ENCODE data around the gene HLCS. TPM values are rescaled to one million over a fixed set of nuclear protein-coding genes. Genes with fewer than 3 reads are reported as not detected.

The HLCS gene
- polyA plus RNA-seq, 4 donors: 15.8 to 18.0 (median 16.2) TPM

- no peak for DNase-seq (ENCODE audit: low read depth in 4 of 4, low spot score in 2 of 4)
Measured at GRCh38 chr21:36791180-36791579, 175.3 kb downstream of the HLCS start.

- DNase-seq (ENCODE audit: low read depth in 4 of 4, low spot score in 2 of 4): no peak
Measured at GRCh38 chr21:36790616-36791015, 175.9 kb downstream of the HLCS start.

GRCh38 chr21:36788120-36788638, 178.3 kb downstream of the HLCS start:
- no peak for DNase-seq (ENCODE audit: low read depth in 4 of 4, low spot score in 2 of 4)

- no peak for DNase-seq (ENCODE audit: low read depth in 4 of 4, low spot score in 2 of 4)
Measured at GRCh38 chr21:36786186-36786585, 180.3 kb downstream of the HLCS start.

GRCh38 chr21:36785615-36786014, 180.9 kb downstream of the HLCS start:
- DNase-seq (ENCODE audit: low read depth in 4 of 4, low spot score in 2 of 4): no peak

GRCh38 chr21:36784947-36785346, 181.5 kb downstream of the HLCS start:
- no peak for DNase-seq (ENCODE audit: low read depth in 4 of 4, low spot score in 2 of 4)

- DNase-seq (ENCODE audit: low read depth in 4 of 4, low spot score in 2 of 4): no peak
Measured at GRCh38 chr21:36783612-36784374, 182.7 kb downstream of the HLCS start.

GRCh38 chr21:36780861-36781260, 185.6 kb downstream of the HLCS start:
- no peak for DNase-seq (ENCODE audit: low read depth in 4 of 4, low spot score in 2 of 4)

GRCh38 chr21:36776981-36777617, 189.4 kb downstream of the HLCS start:
- no peak for DNase-seq (ENCODE audit: low read depth in 4 of 4, low spot score in 2 of 4)

GRCh38 chr21:36773995-36774394, 192.5 kb downstream of the HLCS start:
- no peak for DNase-seq (ENCODE audit: low read depth in 4 of 4, low spot score in 2 of 4)

- no peak for DNase-seq (ENCODE audit: low read depth in 4 of 4, low spot score in 2 of 4)
Measured at GRCh38 chr21:36773117-36773516, 193.4 kb downstream of the HLCS start.

GRCh38 chr21:36769051-36769839, 197.2 kb downstream of the HLCS start:
- DNase-seq (ENCODE audit: low read depth in 4 of 4, low spot score in 2 of 4): no peak

- no peak for DNase-seq (ENCODE audit: low read depth in 4 of 4, low spot score in 2 of 4)
Measured at GRCh38 chr21:36768496-36768895, 198.0 kb downstream of the HLCS start.

GRCh38 chr21:36767096-36767495, 199.4 kb downstream of the HLCS start:
- no peak for DNase-seq (ENCODE audit: low read depth in 4 of 4, low spot score in 2 of 4)

- DNase-seq (ENCODE audit: low read depth in 4 of 4, low spot score in 2 of 4): no peak
Measured at GRCh38 chr21:36766511-36766910, 200.0 kb downstream of the HLCS start.

GRCh38 chr21:36765229-36765628, 201.2 kb downstream of the HLCS start:
- no peak for DNase-seq (ENCODE audit: low read depth in 4 of 4, low spot score in 2 of 4)

- no peak for DNase-seq (ENCODE audit: low read depth in 4 of 4, low spot score in 2 of 4)
Measured at GRCh38 chr21:36763305-36763704, 203.2 kb downstream of the HLCS start.

- DNase-seq (ENCODE audit: low read depth in 4 of 4, low spot score in 2 of 4): no peak
Measured at GRCh38 chr21:36762642-36763041, 203.8 kb downstream of the HLCS start.

- no peak for DNase-seq (ENCODE audit: low read depth in 4 of 4, low spot score in 2 of 4)
Measured at GRCh38 chr21:36761685-36762084, 204.8 kb downstream of the HLCS start.

GRCh38 chr21:36759348-36760083, 207.0 kb downstream of the HLCS start:
- no peak for DNase-seq (ENCODE audit: low read depth in 4 of 4, low spot score in 2 of 4)

- DNase-seq (ENCODE audit: low read depth in 4 of 4, low spot score in 2 of 4): no peak
Measured at GRCh38 chr21:36757196-36757595, 209.3 kb downstream of the HLCS start.
